Choroid plexus epithelial cell (primary cell): ENCODE measurements around the gene RNU11.
"Not testable (repeated sequence)": the region's sequence is repeated elsewhere in the genome, so short reads cannot be mapped to it uniquely, and the experiment has no call there.

Experiments
- DNase-seq: peaks from one replicate; pipeline ENCODE4 v3.0.0-alpha.2; 2010; ENCODE audit warnings: low read depth
- H3K4me3 ChIP-seq: 2 replicates; pipeline ENCODE4 v1.5.1; 2011; ENCODE audit warnings: low read depth, mild to moderate bottlenecking, control low read depth, low read length, moderate library complexity
- TF ChIP-seq, protein P1 (sequence below): conservative IDR thresholded peaks from 2 replicates; pipeline ENCODE4 v1.5.1; 2011; ENCODE audit warnings: low read depth, mild to moderate bottlenecking, control low read depth, inconsistent platforms, low read length, moderate library complexity

The RNU11 gene

DNA sequence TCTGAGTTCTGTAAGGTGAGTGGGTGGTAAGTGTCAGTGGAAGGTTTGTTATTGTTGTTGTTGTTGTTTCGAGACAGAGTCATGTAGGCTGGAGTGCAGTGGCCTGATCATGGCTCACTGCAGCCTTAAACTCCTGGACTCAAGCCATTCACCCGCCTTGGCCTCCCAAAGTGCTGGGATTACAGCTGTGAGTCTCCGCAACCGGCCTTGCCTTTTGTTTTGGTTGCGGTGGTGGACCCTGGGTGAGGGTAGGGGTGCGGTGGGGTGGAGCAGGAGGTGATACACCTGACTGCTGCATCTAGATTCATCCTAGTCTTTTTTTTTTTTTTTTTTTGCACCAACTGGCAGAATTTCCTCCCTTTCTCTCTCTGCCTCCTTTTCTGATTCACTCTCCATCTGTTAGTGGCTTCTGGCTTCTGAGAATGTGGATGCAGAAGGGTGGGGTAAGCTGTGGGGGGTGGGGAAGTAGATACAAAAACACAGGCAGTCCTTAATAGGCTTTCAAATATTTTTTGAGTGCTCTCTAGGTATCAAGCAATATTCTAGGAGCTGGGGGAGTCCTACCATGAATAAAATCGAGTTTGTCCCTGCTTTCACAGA lies 15.6 kb downstream of the RNU11 start:
- no peak for DNase-seq
- TF ChIP-seq, protein P1, sequence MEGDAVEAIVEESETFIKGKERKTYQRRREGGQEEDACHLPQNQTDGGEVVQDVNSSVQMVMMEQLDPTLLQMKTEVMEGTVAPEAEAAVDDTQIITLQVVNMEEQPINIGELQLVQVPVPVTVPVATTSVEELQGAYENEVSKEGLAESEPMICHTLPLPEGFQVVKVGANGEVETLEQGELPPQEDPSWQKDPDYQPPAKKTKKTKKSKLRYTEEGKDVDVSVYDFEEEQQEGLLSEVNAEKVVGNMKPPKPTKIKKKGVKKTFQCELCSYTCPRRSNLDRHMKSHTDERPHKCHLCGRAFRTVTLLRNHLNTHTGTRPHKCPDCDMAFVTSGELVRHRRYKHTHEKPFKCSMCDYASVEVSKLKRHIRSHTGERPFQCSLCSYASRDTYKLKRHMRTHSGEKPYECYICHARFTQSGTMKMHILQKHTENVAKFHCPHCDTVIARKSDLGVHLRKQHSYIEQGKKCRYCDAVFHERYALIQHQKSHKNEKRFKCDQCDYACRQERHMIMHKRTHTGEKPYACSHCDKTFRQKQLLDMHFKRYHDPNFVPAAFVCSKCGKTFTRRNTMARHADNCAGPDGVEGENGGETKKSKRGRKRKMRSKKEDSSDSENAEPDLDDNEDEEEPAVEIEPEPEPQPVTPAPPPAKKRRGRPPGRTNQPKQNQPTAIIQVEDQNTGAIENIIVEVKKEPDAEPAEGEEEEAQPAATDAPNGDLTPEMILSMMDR: no peak
- H3K4me3 ChIP-seq: no peak overlapping the region

DNA sequence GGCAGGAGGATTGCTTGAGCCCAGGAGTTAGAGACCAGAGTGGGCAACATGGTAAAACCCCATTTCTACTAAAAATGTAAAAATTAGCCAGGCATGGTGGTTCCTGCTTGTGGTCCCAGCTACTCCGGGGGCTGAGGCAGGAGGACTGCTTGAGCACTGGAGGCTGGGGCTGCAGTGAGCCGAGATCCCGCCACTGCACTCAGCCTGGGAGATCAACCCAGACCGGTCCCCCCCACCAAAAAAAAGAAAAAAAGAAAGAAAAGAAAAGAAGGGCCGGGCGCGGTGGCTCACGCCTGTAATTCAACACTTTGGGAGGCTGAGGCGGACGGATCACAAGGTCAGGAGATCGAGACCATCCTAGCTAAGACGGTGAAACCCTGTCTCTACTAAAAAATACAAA lies 18.4 kb downstream of the RNU11 start:
- H3K4me3 ChIP-seq: no peak overlapping the region
- DNase-seq: no peak
- TF ChIP-seq, protein P1: no peak

DNA sequence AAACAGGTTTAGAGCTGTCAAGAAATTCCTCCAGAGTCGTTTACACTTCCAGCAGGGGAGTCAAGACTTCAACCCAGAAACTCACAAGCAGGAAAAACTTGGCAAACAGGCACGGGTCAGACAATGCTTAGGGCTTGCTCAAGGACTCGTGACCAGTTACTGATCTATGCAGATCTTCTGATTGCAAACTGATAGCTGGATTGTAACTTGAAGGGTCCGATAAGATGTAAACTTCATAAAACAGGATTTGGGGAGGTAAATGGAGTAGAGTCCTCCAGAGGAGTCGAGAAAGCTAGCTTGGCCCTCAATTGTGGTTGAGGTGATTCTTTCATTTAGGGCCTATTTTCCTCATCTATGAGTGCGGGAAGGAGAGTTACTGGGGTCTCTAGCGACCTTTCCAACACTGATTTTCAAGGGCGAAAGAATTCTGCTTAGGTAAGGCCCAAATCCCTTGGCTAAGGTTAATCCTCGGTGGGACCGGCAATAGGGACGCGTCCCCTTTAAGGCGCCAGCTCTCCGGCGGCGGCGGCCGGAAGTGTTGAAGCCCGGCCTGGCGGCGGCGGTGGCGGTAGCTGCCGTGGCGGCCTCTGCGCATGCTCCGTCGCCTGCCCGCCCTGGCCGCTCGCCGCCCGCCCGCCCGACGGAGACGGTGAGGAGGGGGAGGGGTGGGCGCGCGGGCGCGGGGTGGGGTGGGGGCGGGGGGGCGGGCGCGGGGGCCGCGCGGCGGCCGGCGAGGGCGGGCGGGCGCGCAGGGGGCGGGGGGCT lies 20.0 kb downstream of the RNU11 start, which contains the start of gene GMEB1:
GMEB1 (plus strand) TSS at position 594 of the 765 bp plus-strand sequence. CDS start 14,829 bp downstream, outside the sequence.
- DNase-seq: peak; percentile 89
- peak within 1 kb of the TSS; percentile 77 for H3K4me3 ChIP-seq
- TF ChIP-seq, protein P1: no peak

GRCh38 chr1:28668956-28669723 lies 20.7 kb downstream of the RNU11 start:
- peak; percentile 46 for DNase-seq
- TF ChIP-seq, protein P1: no peak
- peak overlapping the region; percentile 77 for H3K4me3 ChIP-seq

DNA sequence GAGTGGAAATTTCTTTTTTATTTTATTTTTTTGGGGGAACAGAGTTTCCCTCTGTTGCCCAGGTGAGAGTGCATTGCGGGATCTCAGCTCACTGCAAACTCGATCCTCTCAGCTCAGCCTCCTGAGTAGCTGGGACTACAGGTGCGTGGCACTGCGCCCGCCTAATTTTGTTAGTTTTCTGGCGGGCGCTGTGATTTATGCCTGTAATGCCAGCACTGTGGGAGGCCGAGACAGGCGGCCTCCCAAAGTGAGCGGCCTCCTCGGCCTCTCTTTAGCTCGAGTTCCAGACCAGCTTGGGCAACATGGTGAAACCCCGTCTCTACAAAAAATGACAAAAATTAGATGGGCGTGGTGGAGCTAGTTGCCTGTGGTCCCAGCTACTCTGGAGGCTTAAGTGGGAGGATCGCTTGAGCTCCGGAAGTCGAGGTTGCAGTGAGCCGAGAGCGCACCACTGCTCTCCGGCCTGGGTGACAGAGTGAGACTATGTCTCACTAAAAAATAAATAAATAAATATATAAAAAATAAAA lies 22.9 kb downstream of the RNU11 start:
- no peak overlapping the region for H3K4me3 ChIP-seq
- no peak for DNase-seq
- TF ChIP-seq, protein P1: no peak

DNA sequence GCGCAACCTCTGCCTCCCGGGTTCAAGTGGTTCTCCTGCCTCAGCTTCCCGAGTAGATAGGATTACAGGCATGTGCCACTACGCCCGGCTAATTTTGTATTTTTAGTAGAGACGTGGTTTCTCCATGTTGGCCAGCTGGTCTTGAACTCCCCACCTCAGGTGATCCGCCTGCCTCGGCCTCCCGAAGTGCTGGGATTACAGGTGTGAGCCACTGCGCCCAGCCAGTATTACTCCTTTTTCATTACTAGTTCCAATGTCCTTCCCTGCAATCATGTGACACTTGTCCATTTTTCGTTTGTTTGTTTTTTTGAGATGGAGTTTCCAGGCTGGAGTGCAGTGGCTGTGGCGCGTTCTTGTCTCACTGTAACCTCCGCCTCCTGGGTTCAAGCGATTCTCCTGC lies 24.6 kb downstream of the RNU11 start:
- not testable (repeated sequence) for H3K4me3 ChIP-seq, DNase-seq

DNA sequence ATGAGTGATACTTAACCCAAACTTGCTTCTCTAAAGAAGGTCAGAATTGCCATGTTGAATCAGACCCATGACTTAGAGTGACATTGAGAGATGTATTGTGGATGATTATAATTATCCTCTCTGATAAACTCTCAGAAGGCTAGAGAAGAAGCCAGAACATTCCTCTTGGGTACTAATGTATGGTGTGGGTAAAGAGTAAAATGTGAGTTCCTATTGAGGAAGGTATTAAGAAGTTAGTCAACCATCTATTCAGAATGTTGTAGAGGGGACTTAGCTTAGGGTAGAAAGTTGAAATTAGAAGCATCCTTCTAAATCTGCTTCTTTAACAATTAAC lies 27.5 kb downstream of the RNU11 start:
- H3K4me3 ChIP-seq: no peak overlapping the region
- TF ChIP-seq, protein P1: no peak
- DNase-seq: no peak
